Epithelial cell of esophagus (primary cell): ENCODE data around the gene SERINC2.

ENCODE experiments used
- DNase-seq: peaks from one replicate; pipeline ENCODE4 v3.0.0; 2010; ENCODE audit warnings: low read depth
- H3K4me3 ChIP-seq: 2 replicates; pipeline ENCODE4 v1.5.1; 2011; ENCODE audit warnings: mild to moderate bottlenecking, low read length, control low read depth
- TF ChIP-seq, protein P1 (sequence below): IDR thresholded peaks from 2 replicates; pipeline ENCODE4 v1.5.1; 2011; ENCODE audit warnings: low read depth, mild to moderate bottlenecking, low read length, control low read depth, inconsistent platforms; ENCODE audit not compliant: insufficient read depth; ENCODE audit errors: missing control alignments

Gene SERINC2

DNA sequence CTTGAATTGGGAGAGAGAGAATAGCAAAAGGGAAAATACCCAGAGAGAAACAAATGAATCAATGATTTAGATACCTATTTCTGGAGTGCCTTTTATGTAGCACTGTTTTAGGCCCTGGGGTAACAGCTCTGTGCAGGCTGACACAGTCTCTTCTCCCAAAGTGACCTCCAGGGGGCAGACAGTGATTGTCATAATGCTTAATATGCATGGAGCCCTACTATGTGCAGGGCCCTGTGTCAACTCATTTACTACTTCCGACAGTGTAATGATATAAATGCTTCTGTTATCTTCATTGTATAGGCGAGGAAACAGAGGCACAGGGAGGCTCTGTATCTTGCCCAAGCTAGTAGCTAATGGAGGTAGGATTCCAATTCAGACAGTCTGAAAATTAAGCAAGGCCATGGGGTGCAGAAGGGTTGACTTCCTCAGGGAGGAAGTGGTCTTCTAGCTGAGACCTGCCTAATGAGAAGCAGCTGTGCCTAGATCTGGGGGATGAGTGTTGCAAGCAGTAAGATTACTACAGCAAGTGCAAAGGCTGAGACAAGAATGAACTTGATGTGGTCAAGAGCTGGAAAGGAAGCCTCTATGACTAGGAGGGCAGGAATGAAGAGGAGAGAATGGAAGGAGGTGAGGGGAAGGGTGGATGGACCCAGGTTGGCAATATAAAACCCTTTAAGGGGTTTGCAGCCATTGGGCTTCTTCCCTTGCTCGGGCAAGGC, 16.2 kb upstream of the SERINC2 start:
- H3K4me3 ChIP-seq = no peak overlapping the region
- TF ChIP-seq, protein P1, sequence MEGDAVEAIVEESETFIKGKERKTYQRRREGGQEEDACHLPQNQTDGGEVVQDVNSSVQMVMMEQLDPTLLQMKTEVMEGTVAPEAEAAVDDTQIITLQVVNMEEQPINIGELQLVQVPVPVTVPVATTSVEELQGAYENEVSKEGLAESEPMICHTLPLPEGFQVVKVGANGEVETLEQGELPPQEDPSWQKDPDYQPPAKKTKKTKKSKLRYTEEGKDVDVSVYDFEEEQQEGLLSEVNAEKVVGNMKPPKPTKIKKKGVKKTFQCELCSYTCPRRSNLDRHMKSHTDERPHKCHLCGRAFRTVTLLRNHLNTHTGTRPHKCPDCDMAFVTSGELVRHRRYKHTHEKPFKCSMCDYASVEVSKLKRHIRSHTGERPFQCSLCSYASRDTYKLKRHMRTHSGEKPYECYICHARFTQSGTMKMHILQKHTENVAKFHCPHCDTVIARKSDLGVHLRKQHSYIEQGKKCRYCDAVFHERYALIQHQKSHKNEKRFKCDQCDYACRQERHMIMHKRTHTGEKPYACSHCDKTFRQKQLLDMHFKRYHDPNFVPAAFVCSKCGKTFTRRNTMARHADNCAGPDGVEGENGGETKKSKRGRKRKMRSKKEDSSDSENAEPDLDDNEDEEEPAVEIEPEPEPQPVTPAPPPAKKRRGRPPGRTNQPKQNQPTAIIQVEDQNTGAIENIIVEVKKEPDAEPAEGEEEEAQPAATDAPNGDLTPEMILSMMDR = peak; percentile 52
- peak; percentile 98 for DNase-seq

DNA sequence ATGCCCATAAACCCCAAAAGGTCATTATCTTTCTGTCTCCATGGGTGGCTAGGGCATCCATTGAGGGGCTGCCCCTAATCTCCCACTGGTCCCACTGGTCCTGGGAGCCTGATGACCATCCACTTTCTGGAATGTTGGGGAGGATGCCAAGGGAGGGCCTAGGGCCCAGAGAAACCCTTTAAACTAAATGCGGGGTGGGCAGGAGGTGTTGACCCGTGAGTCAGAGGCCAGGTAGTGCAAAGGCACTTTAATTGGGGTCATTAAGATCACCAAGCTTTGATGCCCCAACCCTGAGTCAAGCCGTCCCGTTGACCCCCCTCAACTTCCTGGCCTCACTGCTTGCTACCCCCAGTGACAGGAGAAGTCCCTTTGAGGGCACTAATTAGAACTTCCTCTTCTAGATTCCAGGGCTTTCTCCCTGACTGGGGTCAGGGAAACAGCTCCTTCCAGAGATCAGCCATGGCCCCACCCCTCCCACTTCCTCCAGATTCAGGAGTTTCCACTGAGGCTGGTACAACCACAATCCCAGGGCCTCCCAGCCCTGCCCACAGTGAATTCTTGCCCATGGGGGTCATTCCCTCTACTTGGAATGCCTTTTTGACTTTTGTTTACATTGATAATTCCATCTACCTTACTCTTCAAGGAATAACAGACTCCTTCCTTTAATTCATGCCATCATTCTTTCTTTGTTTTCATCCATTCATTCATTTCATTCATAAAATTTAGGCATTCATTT, 15.5 kb upstream of the SERINC2 start:
- no peak overlapping the region for H3K4me3 ChIP-seq
- DNase-seq = peak; percentile 42
- TF ChIP-seq, protein P1 = no peak

DNA sequence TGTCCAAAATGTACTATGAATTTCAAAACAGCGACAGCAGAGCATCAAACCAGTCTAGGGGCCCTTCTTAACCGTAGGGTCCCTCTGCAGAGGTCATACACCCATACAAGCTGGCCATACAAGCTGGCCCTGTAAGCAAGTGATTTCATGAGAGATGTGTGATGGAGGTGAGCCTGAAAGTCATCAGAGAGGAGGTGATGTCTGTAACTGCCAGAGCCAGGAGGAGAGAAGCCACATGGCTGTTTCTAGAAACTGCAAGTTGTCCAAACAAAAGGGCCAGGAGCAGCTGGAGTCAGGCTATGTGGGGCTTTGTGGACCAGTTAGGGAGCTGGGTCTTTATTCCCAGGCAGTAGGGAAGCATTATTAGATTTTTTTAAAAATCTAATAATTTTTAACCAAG, 14.8 kb upstream of the SERINC2 start:
- TF ChIP-seq, protein P1 = no peak
- DNase-seq = no peak
- H3K4me3 ChIP-seq = no peak overlapping the region

DNA sequence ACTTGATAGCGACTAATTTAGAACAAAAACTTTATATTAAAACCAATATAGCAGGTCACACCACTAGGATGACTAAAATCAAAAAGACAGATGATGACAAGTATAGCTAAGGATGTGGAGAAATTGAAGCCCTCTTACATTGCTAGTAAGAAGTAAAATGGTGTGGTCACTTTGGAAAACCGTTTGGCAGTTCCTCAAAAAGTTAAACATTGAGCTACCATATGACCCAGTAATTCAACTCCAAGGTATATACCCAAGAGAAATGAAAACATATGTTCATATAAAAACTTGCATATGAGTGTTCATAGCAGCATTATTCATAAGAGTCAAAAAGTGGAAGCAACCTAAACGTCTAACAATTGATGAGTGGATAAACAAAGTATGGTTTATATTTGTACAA, 13.0 kb upstream of the SERINC2 start:
- no peak overlapping the region for H3K4me3 ChIP-seq
- TF ChIP-seq, protein P1 = no peak
- no peak for DNase-seq

DNA sequence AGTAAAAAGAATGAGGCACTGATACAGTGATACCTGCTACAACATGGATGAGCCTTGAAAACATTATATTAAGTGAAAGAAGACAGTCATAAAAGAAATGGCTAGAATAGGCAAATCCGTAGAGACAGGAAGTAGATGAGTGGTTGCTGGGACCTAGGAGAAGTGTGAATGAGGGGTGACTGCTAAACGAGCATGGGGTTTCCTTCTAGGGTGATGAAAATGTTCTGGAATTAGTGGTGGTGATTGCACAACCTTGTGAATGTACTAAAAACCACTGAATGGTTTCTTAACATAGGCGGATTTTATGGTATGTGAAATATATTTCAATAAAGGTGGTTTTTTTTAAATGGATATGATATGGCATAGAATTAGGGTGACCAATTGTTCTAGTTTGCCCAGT, 12.6 kb upstream of the SERINC2 start:
- H3K4me3 ChIP-seq = no peak overlapping the region
- peak; percentile 85 for DNase-seq
- TF ChIP-seq, protein P1 = no peak

DNA sequence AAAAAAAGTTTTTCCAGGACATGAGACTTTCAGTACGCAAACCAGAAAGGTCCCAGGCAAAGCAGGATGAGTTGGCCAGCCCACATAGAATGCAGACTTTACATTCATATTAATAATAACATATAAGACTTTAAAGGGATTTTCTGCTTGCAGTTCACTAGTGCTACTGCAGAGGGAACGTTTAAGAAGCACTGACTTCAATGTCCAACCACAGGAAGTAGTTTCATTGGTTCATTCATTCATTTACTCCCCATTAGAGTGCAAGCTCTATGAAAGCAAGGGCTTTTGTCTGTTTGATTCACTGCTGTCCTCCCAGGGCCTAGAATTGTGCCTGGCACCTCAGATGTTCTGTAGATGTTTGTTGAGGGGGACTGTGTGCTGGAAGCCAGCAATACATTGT, 11.8 kb upstream of the SERINC2 start:
- no peak for DNase-seq
- H3K4me3 ChIP-seq = no peak overlapping the region
- TF ChIP-seq, protein P1 = peak; percentile 12
